NCI-H1105 treated with DMSO at 0.1 percent for 48 hours (cell line): Measurements from ENCODE around the gene SF1.
"Not testable (repeated sequence)": the region's sequence is repeated elsewhere in the genome, so short reads cannot be mapped to it uniquely, and the experiment has no call there.

Source experiments
- DNase-seq: peaks from one replicate; lab custom pipeline; 2025; lab: John Stamatoyannopoulos, UW

Gene SF1

GRCh38 chr11:64778473-64779298 is at the start of gene SF1:
SF1 (minus strand) TSS chr11:64778542; CDS start chr11:64778392, 150 bp downstream.
- DNase-seq, result peak; percentile 100

GRCh38 chr11:64827451-64827839 is 49.1 kb upstream of the SF1 start:
- DNase-seq, result no peak

GRCh38 chr11:64826578-64827450 is 48.5 kb upstream of the SF1 start:
- DNase-seq, result no peak

GRCh38 chr11:64826062-64826461 is 47.7 kb upstream of the SF1 start:
- no peak for DNase-seq

GRCh38 chr11:64823568-64824119 is 45.3 kb upstream of the SF1 start:
- no peak for DNase-seq

GRCh38 chr11:64817476-64817875 is 39.1 kb upstream of the SF1 start:
- no peak for DNase-seq

GRCh38 chr11:64815433-64815832 is 37.1 kb upstream of the SF1 start:
- not testable (repeated sequence) for DNase-seq

GRCh38 chr11:64814712-64815187 is 36.4 kb upstream of the SF1 start:
- no peak for DNase-seq

- no peak for DNase-seq
These were observed 35.5 kb upstream of the SF1 start for GRCh38 chr11:64813826-64814225.

- no peak for DNase-seq
These were observed 32.5 kb upstream of the SF1 start for GRCh38 chr11:64810891-64811272.

- peak; percentile 98 for DNase-seq
These were observed 32.0 kb upstream of the SF1 start, which contains the start of gene MEN1 for GRCh38 chr11:64810271-64810890. MEN1 (minus strand) TSS chr11:64810551; CDS start chr11:64810109, 442 bp downstream.

- DNase-seq, result peak; percentile 20
These were observed 31.5 kb upstream of the SF1 start for GRCh38 chr11:64809781-64810241.

- no peak for DNase-seq
These were observed 27.1 kb upstream of the SF1 start for GRCh38 chr11:64805481-64805880.

GRCh38 chr11:64804346-64805210 is 26.2 kb upstream of the SF1 start:
- DNase-seq, result no peak

- peak; percentile 55 for DNase-seq
These were observed 25.6 kb upstream of the SF1 start for GRCh38 chr11:64803846-64804345.

GRCh38 chr11:64803158-64803845 is 25.0 kb upstream of the SF1 start, which contains the start of gene MAP4K2:
MAP4K2 (minus strand) TSS chr11:64803214; CDS start chr11:64803149, 65 bp downstream.
- DNase-seq, result peak; percentile 76

GRCh38 chr11:64802370-64803157 is 24.2 kb upstream of the SF1 start:
- DNase-seq, result no peak

- no peak for DNase-seq
These were observed 23.4 kb upstream of the SF1 start for GRCh38 chr11:64801561-64802369.
